ENCODE results near the gene UBE2D1. TPM values are rescaled to one million over a fixed set of nuclear protein-coding genes. Genes with fewer than 3 reads are reported as not detected.

UBE2D1 gene
- total RNA-seq, 2 donors from 2014 or later: 18.0 to 42.8 TPM

DNA sequence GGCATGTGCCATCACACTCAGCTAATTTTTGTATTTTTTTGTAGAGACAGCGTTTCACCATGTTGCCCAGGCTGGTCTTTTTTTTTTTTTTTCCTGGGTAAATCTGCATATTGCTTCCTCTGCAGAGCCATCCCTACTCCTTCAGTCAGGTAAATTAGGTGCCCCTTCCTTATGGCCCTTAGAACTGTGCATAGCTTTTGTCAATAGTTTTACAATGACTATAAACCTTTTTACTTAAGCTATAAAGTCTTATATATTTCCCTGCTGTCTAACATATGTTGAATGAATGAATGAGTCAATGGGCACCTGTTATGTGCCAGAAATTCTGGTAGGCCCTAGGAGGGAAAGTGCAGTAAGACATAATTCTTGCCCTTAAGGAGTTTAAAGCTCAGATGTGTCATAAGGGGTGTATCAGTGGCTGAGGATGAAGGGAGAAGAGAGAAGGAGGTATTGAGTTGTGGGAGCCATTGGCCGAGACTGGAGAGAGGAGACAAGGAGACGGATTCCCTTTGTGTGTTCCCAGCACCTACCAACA is 30.6 kb upstream of the UBE2D1 start:
- Histone ChIP-seq H3K36me3 (no peaks in the 10 kb centered on the region), H3K27ac (no peak overlapping the region), H3K27me3 (no peaks in the 10 kb centered on the region), H3K4me3 (no peak overlapping the region), H3K4me1 (no peaks in the 10 kb centered on the region), H3K9me3 (no peaks in the 10 kb centered on the region)
- no peak for TF ChIP-seq CTCF (IDR thresholded peaks at IDR 0.05)
- DNase-seq (ENCODE audit: low spot score): no peak

- H3K9me3 ChIP-seq: no peaks in the 10 kb centered on the region
- no peak for DNase-seq (ENCODE audit: low spot score)
- no peak overlapping the region for H3K4me3 ChIP-seq
- no peaks in the 10 kb centered on the region for H3K27me3 ChIP-seq
- no peak overlapping the region for H3K27ac ChIP-seq
- no peak for TF ChIP-seq CTCF (IDR thresholded peaks at IDR 0.05)
- no peaks in the 10 kb centered on the region for H3K36me3 ChIP-seq
- H3K4me1 ChIP-seq: no peaks in the 10 kb centered on the region
Observed at GRCh38 chr10:58305821-58306220, 29.0 kb upstream of the UBE2D1 start.

GRCh38 chr10:58307676-58308075 is 27.1 kb upstream of the UBE2D1 start:
- TF ChIP-seq CTCF (IDR thresholded peaks at IDR 0.05): no peak
- H3K9me3 ChIP-seq: no peaks in the 10 kb centered on the region
- H3K4me1 ChIP-seq: no peaks in the 10 kb centered on the region
- no peak overlapping the region for H3K27ac ChIP-seq
- DNase-seq (ENCODE audit: low spot score): no peak
- H3K36me3 ChIP-seq: no peaks in the 10 kb centered on the region
- H3K4me3 ChIP-seq: no peak overlapping the region
- no peaks in the 10 kb centered on the region for H3K27me3 ChIP-seq

DNA sequence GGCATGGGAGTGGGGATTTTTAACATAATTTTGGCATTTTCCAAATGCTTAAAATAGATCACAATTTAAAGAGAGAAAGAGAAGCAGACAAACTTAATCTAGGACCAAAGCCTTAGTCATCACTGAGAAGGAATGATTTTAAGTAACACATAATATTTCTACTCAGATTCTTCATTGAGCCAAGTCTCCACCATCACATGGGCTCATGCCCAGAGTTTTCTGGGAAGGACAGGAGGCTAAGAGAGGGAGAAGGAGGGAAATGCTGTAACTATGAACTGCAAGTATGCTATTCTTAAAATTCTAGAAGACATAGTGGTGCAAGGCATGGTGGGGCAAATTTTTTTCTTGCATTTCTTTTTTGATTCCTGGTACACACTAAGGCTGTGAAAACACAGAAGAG is 23.8 kb upstream of the UBE2D1 start:
- Histone ChIP-seq H3K27ac (no peak overlapping the region), H3K36me3 (no peaks in the 10 kb centered on the region), H3K4me3 (no peak overlapping the region), H3K27me3 (no peaks in the 10 kb centered on the region), H3K4me1 (no peaks in the 10 kb centered on the region), H3K9me3 (no peaks in the 10 kb centered on the region)
- no peak for TF ChIP-seq CTCF (IDR thresholded peaks at IDR 0.05)
- DNase-seq (ENCODE audit: low spot score): no peak

DNA sequence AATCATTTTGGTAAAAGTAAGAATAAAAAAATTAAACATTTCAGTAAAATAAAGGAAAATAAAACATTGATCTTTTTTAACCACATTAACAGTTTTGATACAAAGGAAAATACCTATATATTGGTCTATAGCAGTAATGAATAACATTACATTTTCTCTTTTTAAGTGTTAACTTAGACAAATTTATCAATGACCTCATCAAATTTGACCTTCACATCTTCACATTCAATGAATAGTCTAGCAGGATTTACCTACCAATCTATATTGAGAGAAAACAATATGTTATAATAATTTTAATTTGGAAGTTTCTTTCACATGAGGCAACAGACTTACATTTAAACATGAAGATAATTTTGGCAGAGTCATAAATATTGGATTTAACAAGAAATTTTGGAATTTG is 17.9 kb upstream of the UBE2D1 start:
- no peaks in the 10 kb centered on the region for H3K4me1 ChIP-seq
- H3K27me3 ChIP-seq: no peaks in the 10 kb centered on the region
- TF ChIP-seq CTCF (IDR thresholded peaks at IDR 0.05): no peak
- DNase-seq (ENCODE audit: low spot score): no peak
- H3K4me3 ChIP-seq: no peak overlapping the region
- no peaks in the 10 kb centered on the region for H3K9me3 ChIP-seq
- H3K27ac ChIP-seq: no peak overlapping the region
- H3K36me3 ChIP-seq: no peaks in the 10 kb centered on the region

- Histone ChIP-seq H3K4me1 (no peaks in the 10 kb centered on the region), H3K9me3 (no peaks in the 10 kb centered on the region), H3K27ac (no peak overlapping the region), H3K36me3 (no peaks in the 10 kb centered on the region), H3K4me3 (no peak overlapping the region), H3K27me3 (no peaks in the 10 kb centered on the region)
- TF ChIP-seq CTCF (IDR thresholded peaks at IDR 0.05): no peak
- no peak for DNase-seq (ENCODE audit: low spot score)
Observed at GRCh38 chr10:58318346-58318745, 16.5 kb upstream of the UBE2D1 start.

All from right atrium auricular region (tissue), 2 donors.